Uterus (tissue), 4 donors: ENCODE results near the gene FEN1. TPM values are rescaled to one million over a fixed set of nuclear protein-coding genes. Genes with fewer than 3 reads are reported as not detected.

Source experiments
- DNase-seq, 2 donors: peaks; one replicate each; pipeline ENCODE4 v3.0.0-alpha.2; 2019 to 2020
- H3K27ac ChIP-seq, 2 donors: fragments of 200-600 bp; sonication (generic); 1 replicate in 1 of 2; 2 replicates in 1 of 2; pipeline ENCODE4 v1.5.1; 2016 to 2018
- H3K27me3 ChIP-seq, 2 donors: fragments of 200-600 bp; sonication (generic); one replicate each; pipeline ENCODE4 v1.5.1; 2018 to 2019; ENCODE audit warnings: control low read depth in 1 of 2
- H3K36me3 ChIP-seq, 2 donors: fragments of 200-600 bp; sonication (generic); one replicate each; pipeline ENCODE4 v1.5.1; 2019; ENCODE audit warnings: control low read depth in 1 of 2
- H3K4me1 ChIP-seq, 2 donors: fragments of 200-600 bp; sonication (generic); one replicate each; pipeline ENCODE4 v1.5.1; 2018 to 2019; ENCODE audit warnings: control low read depth in 1 of 2
- H3K4me3 ChIP-seq, 2 donors: fragments of 200-600 bp; sonication (generic); 1 replicate in 1 of 2; 2 replicates in 1 of 2; pipeline ENCODE4 v1.5.1; 2018 to 2019; ENCODE audit warnings: mild to moderate bottlenecking in 1 of 2
- H3K9me3 ChIP-seq, 2 donors: fragments of 200-600 bp; sonication (generic); one replicate each; pipeline ENCODE4 v1.5.1; 2019; ENCODE audit warnings: control low read depth in 1 of 2
- CTCF ChIP-seq, 4 experiments: fragments of 200-600 bp in 2 of 4; fragments of 450-650 bp in 2 of 4; sonication (generic) in 2 of 4; IDR thresholded peaks; one replicate each; pipeline ENCODE4 v1.5.1; 2016 to 2019; ENCODE audit warnings: antibody characterized with exemption in 4 of 4, mild to moderate bottlenecking in 2 of 4, moderate library complexity in 1 of 4
- POLR2A ChIP-seq, 2 donors: fragments of 450-650 bp; IDR thresholded peaks; one replicate each; pipeline ENCODE4 v1.6.1; 2016; ENCODE audit warnings: antibody characterized with exemption in 2 of 2, mild to moderate bottlenecking in 1 of 2, moderate library complexity in 1 of 2
- intact Hi-C: fragments of 100-400 bp; cut with DNase I; formaldehyde crosslinking; loops from one replicate; pipeline ENCODE4 v1.15.1; 2023; ENCODE audit warnings: low total_unique reads
- total RNA-seq, 4 donors: library from RNA; depleted of rRNA in 3 of 4; stranded (reverse); fragments of >200 nt in 3 of 4; gene quantifications; one replicate each; pipeline versions ENCODE4 v1.1.0 to v1.2.4, GENCODE V29; 2014 to 2023
- donor health status: DM: yes; HTN: yes; CAD: no.

The FEN1 gene
- total RNA-seq, 4 donors from 2014 or later: 0.77 to 19.4 (median 6.8) TPM

- TF ChIP-seq CTCF (IDR thresholded peaks at IDR 0.05) (no peak), POLR2A (IDR thresholded peaks at IDR 0.05) (no peak)
- Histone ChIP-seq H3K4me3 (no peak overlapping the region), H3K4me1 (no peaks in the 10 kb centered on the region), H3K36me3 (no peaks in the 10 kb centered on the region), H3K9me3 (no peaks in the 10 kb centered on the region), H3K27ac (no peak overlapping the region), H3K27me3 (no peaks in the 10 kb centered on the region)
- intact Hi-C loops: loop anchor here (10.0 kb wide), 1 partner anchor 310 kb away; no protein-coding TSS in a partner anchor
- no peak for DNase-seq
Measured at GRCh38 chr11:61805146-61805545, 12.4 kb downstream of the FEN1 start.

GRCh38 chr11:61806785-61807184, 14.1 kb downstream of the FEN1 start:
- intact Hi-C loops: loop anchor here (10.0 kb wide), 1 partner anchor 308 kb away; no protein-coding TSS in a partner anchor
- H3K9me3 ChIP-seq: no peaks in the 10 kb centered on the region
- H3K36me3 ChIP-seq: no peaks in the 10 kb centered on the region
- no peak for DNase-seq
- H3K27me3 ChIP-seq: no peaks in the 10 kb centered on the region
- no peak overlapping the region for H3K27ac ChIP-seq
- TF ChIP-seq CTCF (IDR thresholded peaks at IDR 0.05): no peak
- TF ChIP-seq POLR2A (IDR thresholded peaks at IDR 0.05): no peak
- no peak overlapping the region for H3K4me3 ChIP-seq
- no peaks in the 10 kb centered on the region for H3K4me1 ChIP-seq

GRCh38 chr11:61810671-61811175, 18.0 kb downstream of the FEN1 start:
- no peak overlapping the region for H3K4me3 ChIP-seq
- TF ChIP-seq CTCF (IDR thresholded peaks at IDR 0.05) (no peak), POLR2A (IDR thresholded peaks at IDR 0.05) (no peak)
- DNase-seq: no peak
- intact Hi-C loops: no loop called here
- no peaks in the 10 kb centered on the region for H3K36me3 ChIP-seq
- no peaks in the 10 kb centered on the region for H3K4me1 ChIP-seq
- H3K27me3 ChIP-seq: no peaks in the 10 kb centered on the region
- no peaks in the 10 kb centered on the region for H3K9me3 ChIP-seq
- H3K27ac ChIP-seq: no peak overlapping the region

DNA sequence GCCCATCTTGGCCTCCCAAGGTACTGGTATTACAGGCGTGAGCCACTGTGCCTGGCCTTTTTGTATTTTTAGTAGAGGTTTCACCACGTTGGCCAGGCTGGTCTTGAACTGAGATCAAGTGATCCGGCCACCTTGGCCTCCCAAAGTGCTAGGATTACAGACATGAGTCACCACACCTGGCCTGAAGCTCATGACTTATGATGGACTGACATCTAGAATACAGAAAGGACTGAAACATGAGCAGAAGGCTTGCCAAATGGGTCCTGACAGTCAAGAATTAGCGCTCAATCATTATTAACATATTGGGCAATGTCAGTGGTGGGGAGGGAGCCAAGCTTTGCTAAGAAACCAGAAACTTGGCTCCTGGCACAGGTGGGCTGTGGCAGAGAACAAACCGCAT, 19.1 kb downstream of the FEN1 start:
- intact Hi-C loops: no loop called here
- H3K9me3 ChIP-seq: no peaks in the 10 kb centered on the region
- H3K27ac ChIP-seq: no peak overlapping the region
- no peak for DNase-seq
- H3K36me3 ChIP-seq: no peaks in the 10 kb centered on the region
- TF ChIP-seq POLR2A (IDR thresholded peaks at IDR 0.05): no peak
- TF ChIP-seq CTCF (IDR thresholded peaks at IDR 0.05): no peak
- no peak overlapping the region for H3K4me3 ChIP-seq
- H3K4me1 ChIP-seq: no peaks in the 10 kb centered on the region
- no peaks in the 10 kb centered on the region for H3K27me3 ChIP-seq

DNA sequence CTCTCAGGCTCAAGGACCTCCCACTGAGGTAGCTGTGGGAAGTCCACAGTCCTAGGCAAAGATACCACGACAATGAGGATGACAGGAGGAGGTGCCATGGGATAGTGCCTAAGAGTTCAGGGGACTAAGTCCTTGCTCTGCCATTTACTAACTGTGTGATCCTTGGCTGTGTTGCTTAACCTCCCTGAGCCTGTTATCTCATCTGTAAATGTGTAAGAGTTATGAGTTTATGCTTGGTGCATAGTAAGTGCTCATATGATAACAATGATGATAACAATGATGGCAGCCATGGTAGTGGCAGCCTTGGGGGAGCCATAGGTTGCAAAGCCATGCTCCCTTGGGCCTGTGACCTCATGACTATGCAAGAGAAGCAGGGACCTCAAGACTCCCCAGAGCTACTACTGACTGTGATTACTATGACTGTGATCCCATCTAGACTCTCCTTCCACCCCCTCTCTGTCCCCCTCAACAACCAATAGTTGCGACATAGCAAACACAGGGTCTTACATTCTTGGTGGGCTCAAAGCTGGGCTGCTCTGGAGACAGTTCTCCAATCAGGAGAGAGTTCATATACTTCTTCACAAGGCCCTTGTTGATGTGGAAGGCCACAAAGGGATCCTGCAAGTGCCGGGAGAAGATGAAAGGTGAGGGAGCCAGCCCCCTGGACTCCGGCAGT, 20.2 kb downstream of the FEN1 start:
- intact Hi-C loops: no loop called here
- no peaks in the 10 kb centered on the region for H3K27me3 ChIP-seq
- H3K36me3 ChIP-seq: no peaks in the 10 kb centered on the region

More for the DNA sequence above, 20.2 kb downstream of the FEN1 start:
- H3K4me1 ChIP-seq: no peaks in the 10 kb centered on the region
- DNase-seq: no peak
- no peak for TF ChIP-seq POLR2A (IDR thresholded peaks at IDR 0.05)
- no peak for TF ChIP-seq CTCF (IDR thresholded peaks at IDR 0.05)
- H3K27ac ChIP-seq: no peak overlapping the region
- no peaks in the 10 kb centered on the region for H3K9me3 ChIP-seq
- no peak overlapping the region for H3K4me3 ChIP-seq
